BLaER1 treated with 17β-estradiol and CSF1 and Interleukin-3, amounts not matched to agents 10 nM and 100 nM (cell line): ENCODE measurements around the gene MBLAC1.

ENCODE experiments used
- H3K27ac ChIP-seq, 11 experiments: shearing (Covaris generic); formaldehyde crosslinking; 2 replicates each; pipeline ENCODE4 v1.8.1; 2022
- H3K27me3 ChIP-seq, 11 experiments: shearing (Covaris generic); formaldehyde crosslinking; 2 replicates each; pipeline ENCODE4 v1.8.1; 2022
- H3K36me3 ChIP-seq, 11 experiments: shearing (Covaris generic); formaldehyde crosslinking; 2 replicates each; pipeline ENCODE4 v1.8.1; 2022
- H3K4me1 ChIP-seq, 10 experiments: shearing (Covaris generic); formaldehyde crosslinking; 2 replicates each; pipeline ENCODE4 v1.8.1; 2022
- H3K4me2 ChIP-seq, 11 experiments: shearing (Covaris generic); formaldehyde crosslinking; 2 replicates each; pipeline ENCODE4 v1.8.1; 2022
- H3K4me3 ChIP-seq, 10 experiments: shearing (Covaris generic); formaldehyde crosslinking; 2 replicates each; pipeline ENCODE4 v1.8.1; 2022
- H3K9ac ChIP-seq, 11 experiments: shearing (Covaris generic); formaldehyde crosslinking; 2 replicates each; pipeline ENCODE4 v1.8.1; 2022
- H3K9me3 ChIP-seq, 11 experiments: shearing (Covaris generic); formaldehyde crosslinking; replicated peaks in 1 of 11; 2 replicates each; pipeline ENCODE4 v1.8.1; 2022
- H4K20me1 ChIP-seq, 11 experiments: shearing (Covaris generic); formaldehyde crosslinking; 2 replicates each; pipeline ENCODE4 v1.8.1; 2022
- Cebpa-rat ChIP-seq, 11 experiments: shearing (Covaris generic); IDR thresholded peaks; 2 replicates each; pipeline ENCODE4 v1.8.1; 2022

The MBLAC1 gene, protein sequence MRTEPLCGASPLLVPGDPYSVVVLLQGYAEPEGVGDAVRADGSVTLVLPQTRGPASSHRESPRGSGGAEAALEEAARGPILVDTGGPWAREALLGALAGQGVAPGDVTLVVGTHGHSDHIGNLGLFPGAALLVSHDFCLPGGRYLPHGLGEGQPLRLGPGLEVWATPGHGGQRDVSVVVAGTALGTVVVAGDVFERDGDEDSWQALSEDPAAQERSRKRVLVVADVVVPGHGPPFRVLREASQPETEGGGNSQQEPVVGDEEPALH

DNA sequence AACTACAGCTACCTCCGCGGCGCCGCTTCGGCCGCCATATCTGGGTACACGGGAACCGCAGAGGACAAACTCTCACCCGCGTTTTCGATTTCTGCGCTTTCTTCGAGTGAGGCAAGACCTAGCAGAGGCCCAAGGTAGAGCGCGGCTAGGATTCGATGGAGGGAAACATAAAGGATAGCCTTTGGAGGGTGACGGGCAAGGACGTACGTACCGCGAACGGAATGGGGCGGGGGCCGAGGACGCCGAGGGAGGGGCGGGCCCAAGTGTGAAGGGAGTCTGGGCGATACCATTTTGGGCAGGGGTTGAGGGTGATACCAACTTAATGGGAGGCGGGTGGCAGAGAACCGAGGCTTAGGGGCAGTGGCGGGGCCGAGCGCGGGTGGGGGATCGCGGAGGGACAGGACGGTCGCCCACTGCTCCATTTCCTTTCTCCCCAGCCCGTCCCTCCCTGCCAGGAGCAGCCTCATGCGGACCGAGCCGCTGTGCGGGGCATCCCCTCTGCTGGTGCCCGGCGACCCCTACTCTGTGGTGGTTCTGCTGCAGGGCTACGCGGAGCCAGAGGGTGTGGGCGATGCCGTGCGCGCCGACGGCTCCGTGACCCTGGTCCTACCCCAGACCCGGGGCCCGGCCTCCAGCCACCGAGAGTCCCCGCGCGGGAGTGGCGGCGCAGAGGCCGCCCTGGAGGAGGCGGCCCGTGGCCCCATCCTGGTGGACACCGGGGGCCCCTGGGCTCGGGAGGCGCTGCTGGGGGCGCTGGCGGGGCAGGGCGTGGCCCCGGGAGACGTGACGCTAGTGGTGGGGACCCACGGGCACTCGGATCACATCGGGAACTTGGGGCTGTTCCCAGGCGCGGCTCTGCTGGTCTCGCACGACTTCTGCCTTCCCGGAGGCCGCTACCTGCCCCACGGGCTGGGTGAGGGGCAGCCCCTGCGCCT lies at the start of gene MBLAC1:
TSS of gene MBLAC1 (plus strand) at position 37 of the 935 bp plus-strand sequence. CDS start at position 466, 429 bp downstream.
- Histone ChIP-seq H3K4me2 (peak within 1 kb of the TSS; percentile 89 to 100 (median 99)), H3K27me3 (peaks cover 4 to 26% (median 20%) of the 10 kb centered on the region in 11 experiments; a peak in 12 of 22 replicates), H3K9me3 (no peaks in the 10 kb centered on the region), H4K20me1 (no peaks in the 10 kb centered on the region), H3K4me3 (peak within 1 kb of the TSS; percentile 66 to 91 (median 80)), H3K36me3 (peaks cover 0 to 18% (median 6%) of the 10 kb centered on the region in 11 experiments; a peak in 10 of 22 replicates), H3K9ac (peak within 1 kb of the TSS; percentile 83 to 91 (median 86)), H3K27ac (peak within 1 kb of the TSS; percentile 77 to 94 (median 87)), H3K4me1 (peaks cover 43 to 61% (median 50%) of the 10 kb centered on the region in 10 experiments)
- no peak for TF ChIP-seq Cebpa-rat (IDR thresholded peaks at IDR 0.05)

DNA sequence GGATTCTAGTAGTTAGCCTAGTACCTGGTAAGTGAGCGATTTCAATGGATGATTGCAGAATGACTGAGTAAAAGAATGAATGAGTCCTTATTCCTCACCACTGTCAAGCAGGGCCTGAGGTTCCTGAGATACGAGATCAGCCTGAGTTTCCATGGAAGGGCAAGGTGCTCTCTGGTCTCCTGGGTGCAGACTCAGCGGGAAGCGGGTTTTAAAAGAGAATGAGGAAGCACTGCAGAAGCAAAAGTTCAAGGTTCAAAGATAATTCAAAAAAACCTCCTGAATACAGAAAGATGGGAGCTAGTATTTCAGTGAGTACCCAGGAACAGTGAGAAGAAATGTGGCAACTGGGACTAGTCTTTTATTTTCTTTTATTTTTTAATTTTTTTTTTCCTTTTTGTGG lies 49.6 kb upstream of the MBLAC1 start:
- Histone ChIP-seq H3K4me1 (peaks cover 17 to 23% (median 20%) of the 10 kb centered on the region in 10 experiments), H3K36me3 (peaks cover 75 to 84% (median 81%) of the 10 kb centered on the region in 11 experiments), H3K4me3 (no peak overlapping the region), H3K9me3 (peaks cover 49 to 70% (median 60%) of the 10 kb centered on the region in 11 experiments), H4K20me1 (peaks cover 7 to 54% (median 23%) of the 10 kb centered on the region in 11 experiments; a peak in 13 of 22 replicates), H3K4me2 (no peak overlapping the region), H3K9ac (no peak overlapping the region), H3K27me3 (peaks cover 0 to 2% (median 1%) of the 10 kb centered on the region in 11 experiments; a peak in 9 of 22 replicates), H3K27ac (no peak overlapping the region)
- TF ChIP-seq Cebpa-rat (IDR thresholded peaks at IDR 0.05): no peak

DNA sequence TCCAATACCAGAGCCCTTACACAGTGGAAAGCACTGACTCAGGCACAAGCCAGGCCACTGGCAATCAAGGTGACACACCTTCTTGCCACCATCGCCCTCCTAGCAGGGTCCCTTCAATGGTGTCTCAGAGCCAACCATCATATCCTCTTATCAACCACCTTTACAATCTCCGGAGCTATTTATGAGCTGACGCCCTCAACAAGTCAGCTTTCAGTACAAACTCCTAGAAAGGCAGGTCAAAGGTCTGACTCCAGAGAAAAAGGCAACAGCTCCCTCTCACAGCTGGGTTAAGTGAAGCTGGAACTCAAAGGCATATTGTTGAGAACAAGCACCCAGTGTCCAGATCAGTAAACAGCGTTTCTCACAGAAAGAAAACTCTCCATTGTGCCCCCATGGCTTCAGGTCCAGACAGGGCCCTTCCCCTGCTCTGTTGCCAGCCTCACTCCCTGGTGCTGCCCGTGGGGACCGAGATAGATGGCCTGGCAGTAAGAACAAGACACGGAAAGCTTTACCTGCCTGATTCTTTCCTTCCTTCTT lies 47.7 kb upstream of the MBLAC1 start:
- H3K27ac ChIP-seq: no peak overlapping the region
- H3K9ac ChIP-seq: peak overlapping the region in 7 of 11 experiments; percentile 95 to 100 (median 99); a peak in 9 of 22 replicates
- peak overlapping the region in 10 of 11 experiments; percentile 87 to 98 (median 90); a peak in 15 of 22 replicates for H3K4me2 ChIP-seq
- H4K20me1 ChIP-seq: peaks cover 7 to 54% (median 23%) of the 10 kb centered on the region in 11 experiments; a peak in 13 of 22 replicates
- TF ChIP-seq Cebpa-rat (IDR thresholded peaks at IDR 0.05): no peak
- peaks cover 0 to 18% (median 14%) of the 10 kb centered on the region in 11 experiments; a peak in 16 of 22 replicates for H3K27me3 ChIP-seq
- H3K9me3 ChIP-seq: peaks cover 30 to 51% (median 41%) of the 10 kb centered on the region in 11 experiments
- peaks cover 23 to 30% (median 27%) of the 10 kb centered on the region in 10 experiments for H3K4me1 ChIP-seq
- peak overlapping the region in 2 of 10 experiments; percentile 29 to 98; a peak in 1 of 20 replicates for H3K4me3 ChIP-seq
- H3K36me3 ChIP-seq: peaks cover 56 to 65% (median 62%) of the 10 kb centered on the region in 11 experiments

DNA sequence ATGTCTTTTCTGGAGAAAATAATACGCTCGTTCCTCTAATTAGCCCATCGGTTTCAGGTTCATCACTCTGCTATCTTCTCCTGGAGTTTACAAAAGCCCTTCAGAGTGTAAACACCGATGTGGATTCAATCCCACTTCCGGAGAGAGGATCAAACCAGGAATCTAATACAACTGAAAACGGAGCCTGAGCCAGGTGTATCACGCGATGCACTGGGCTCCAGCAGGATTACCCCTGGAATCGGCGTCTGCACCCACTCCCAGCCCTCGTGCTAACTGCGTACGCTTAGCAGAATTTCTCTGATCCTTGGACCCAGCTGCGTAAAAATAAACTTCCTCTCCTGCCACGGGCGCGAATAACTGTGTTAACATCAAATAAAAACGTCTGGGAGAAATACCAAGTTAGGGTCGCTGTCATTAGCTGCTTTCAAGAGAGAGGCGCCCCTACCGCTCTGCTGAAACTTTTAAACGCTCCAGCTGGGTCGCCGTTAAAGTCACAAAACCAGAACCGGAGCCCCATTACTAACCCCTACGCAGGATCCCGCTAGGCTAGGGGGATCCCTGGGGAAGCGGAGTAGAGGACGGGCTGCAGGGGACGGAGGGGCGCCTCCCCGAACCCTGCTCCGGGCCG lies 45.7 kb upstream of the MBLAC1 start:
- peak overlapping the region; percentile 87 to 100 (median 99) for H3K27ac ChIP-seq
- H3K9me3 ChIP-seq: peaks cover 11 to 32% (median 22%) of the 10 kb centered on the region in 11 experiments
- H3K9ac ChIP-seq: peak overlapping the region; percentile 95 to 100 (median 99)
- peaks cover 7 to 44% (median 23%) of the 10 kb centered on the region in 11 experiments; a peak in 12 of 22 replicates for H4K20me1 ChIP-seq
- H3K4me1 ChIP-seq: peaks cover 24 to 37% (median 30%) of the 10 kb centered on the region in 10 experiments
- peaks cover 0 to 18% (median 14%) of the 10 kb centered on the region in 11 experiments; a peak in 16 of 22 replicates for H3K27me3 ChIP-seq
- H3K4me3 ChIP-seq: peak overlapping the region; percentile 86 to 99 (median 98)
- peak overlapping the region; percentile 87 to 98 (median 91) for H3K4me2 ChIP-seq
- peaks cover 37 to 45% (median 43%) of the 10 kb centered on the region in 11 experiments for H3K36me3 ChIP-seq
- no peak for TF ChIP-seq Cebpa-rat (IDR thresholded peaks at IDR 0.05)

DNA sequence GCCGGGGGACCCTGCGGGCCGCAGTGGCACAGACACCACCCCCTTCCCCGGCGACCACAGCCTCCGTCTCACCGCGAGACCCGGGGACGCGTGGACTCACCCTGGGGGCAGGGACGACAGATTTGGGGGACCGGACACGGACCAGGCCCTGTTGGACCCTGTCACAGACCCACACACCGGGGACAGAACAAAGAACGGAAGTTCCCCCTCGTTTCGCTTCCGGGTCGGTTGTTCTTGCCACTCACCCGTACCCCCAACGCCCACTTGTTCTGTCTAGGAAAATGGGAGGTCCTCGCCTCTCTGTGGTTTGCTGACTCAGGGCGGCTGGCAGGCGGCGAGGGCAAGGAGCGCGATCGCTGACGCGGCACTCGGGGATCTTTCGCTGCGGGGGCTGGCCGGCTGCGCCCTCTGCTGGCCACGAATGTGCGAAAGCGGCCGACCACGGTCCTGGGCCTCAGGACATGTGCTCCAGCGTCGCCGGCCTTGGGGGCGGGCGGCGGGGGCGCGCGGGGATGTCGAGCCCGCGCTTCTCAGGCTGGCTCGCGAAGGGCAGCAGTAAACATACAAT lies 45.1 kb upstream of the MBLAC1 start, which contains the start of gene ZNF3:
TSS of gene ZNF3 (minus strand) at position 189 of the 568 bp plus-strand sequence. CDS start 4,366 bp downstream, outside the sequence.
- Histone ChIP-seq H3K9me3 (peaks cover 5 to 26% (median 16%) of the 10 kb centered on the region in 11 experiments; a peak in 20 of 22 replicates), H3K4me2 (peak within 1 kb of the TSS; percentile 87 to 98 (median 91)), H4K20me1 (peaks cover 7 to 40% (median 23%) of the 10 kb centered on the region in 11 experiments; a peak in 12 of 22 replicates), H3K36me3 (peaks cover 31 to 39% (median 37%) of the 10 kb centered on the region in 11 experiments), H3K4me3 (peak within 1 kb of the TSS; percentile 86 to 99 (median 98)), H3K27ac (peak within 1 kb of the TSS; percentile 87 to 100 (median 99)), H3K4me1 (peaks cover 24 to 41% (median 31%) of the 10 kb centered on the region in 10 experiments), H3K9ac (peak within 1 kb of the TSS; percentile 95 to 100 (median 99)), H3K27me3 (peaks cover 0 to 18% (median 14%) of the 10 kb centered on the region in 11 experiments; a peak in 16 of 22 replicates)
- no peak for TF ChIP-seq Cebpa-rat (IDR thresholded peaks at IDR 0.05)

DNA sequence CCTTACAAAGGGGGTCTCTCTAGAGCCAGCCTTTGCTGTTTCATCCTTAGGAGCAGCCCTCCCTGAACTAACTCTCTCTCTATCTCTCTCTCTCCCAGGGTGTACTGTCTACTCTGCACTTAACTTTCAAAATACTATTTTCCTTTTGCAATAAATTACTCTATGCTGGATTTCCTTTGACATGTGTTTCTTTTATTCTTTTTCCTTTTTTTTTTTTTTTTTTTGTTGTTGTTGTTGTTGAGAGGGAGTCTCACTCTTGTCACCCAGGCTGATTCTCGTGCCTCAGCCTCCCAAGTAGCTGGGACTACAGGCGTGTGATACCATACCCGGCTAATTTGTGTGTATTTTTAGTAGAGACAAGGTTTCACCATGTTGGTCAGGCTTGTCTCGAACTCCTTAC lies 43.8 kb upstream of the MBLAC1 start:
- Histone ChIP-seq H3K4me3 (0 out of 20 replicates have a peak overlapping the region, but pooled peaks of 1 of the 10 experiments have one; percentile 99), H3K36me3 (peaks cover 18 to 26% (median 23%) of the 10 kb centered on the region in 11 experiments), H4K20me1 (peaks cover 7 to 28% (median 23%) of the 10 kb centered on the region in 11 experiments; a peak in 12 of 22 replicates), H3K4me1 (peaks cover 26 to 43% (median 33%) of the 10 kb centered on the region in 10 experiments), H3K27ac (peak overlapping the region in 1 of 11 experiments; percentile 95; a peak in 2 of 22 replicates), H3K9ac (peak overlapping the region in 2 of 11 experiments; percentile 96; a peak in 1 of 22 replicates), H3K9me3 (peaks cover 0 to 12% (median 3%) of the 10 kb centered on the region in 11 experiments; a peak in 11 of 22 replicates), H3K4me2 (peak overlapping the region; percentile 44 to 82 (median 71); a peak in 18 of 22 replicates), H3K27me3 (peaks cover 0 to 18% (median 14%) of the 10 kb centered on the region in 11 experiments; a peak in 16 of 22 replicates)
- TF ChIP-seq Cebpa-rat (IDR thresholded peaks at IDR 0.05): no peak

DNA sequence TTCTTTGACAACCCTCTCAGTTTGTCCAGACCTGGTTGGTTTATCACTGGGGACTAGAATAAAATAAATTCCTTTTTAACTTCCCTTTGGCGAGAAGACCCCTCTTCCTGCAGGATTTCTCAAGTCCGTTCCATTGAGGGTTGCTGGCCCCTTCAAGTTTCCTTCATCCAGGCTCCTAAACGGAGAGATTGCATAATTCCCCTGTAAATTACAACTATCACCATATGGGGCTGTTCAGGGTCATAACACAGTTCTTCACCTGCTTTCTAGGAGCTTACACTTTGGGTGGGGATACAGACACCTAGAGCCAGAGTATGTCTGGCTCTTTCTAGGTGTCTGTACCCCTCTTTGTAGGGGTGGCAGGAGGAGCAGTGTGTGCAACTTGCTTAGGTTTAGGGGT lies 41.3 kb upstream of the MBLAC1 start:
- Histone ChIP-seq H3K4me2 (peak overlapping the region in 2 of 11 experiments; percentile 28 to 36; a peak in 4 of 22 replicates), H3K4me1 (peaks cover 31 to 46% (median 38%) of the 10 kb centered on the region in 10 experiments), H3K36me3 (peaks cover under 1 to 7% (median 5%) of the 10 kb centered on the region in 11 experiments; a peak in 21 of 22 replicates), H3K9me3 (no peaks in the 10 kb centered on the region), H3K27ac (no peak overlapping the region; a peak in 1 of 22 replicates), H3K4me3 (no peak overlapping the region), H3K27me3 (peaks cover 0 to 18% (median 14%) of the 10 kb centered on the region in 11 experiments; a peak in 16 of 22 replicates), H4K20me1 (peaks cover 0 to 3% (median 0%) of the 10 kb centered on the region in 11 experiments; a peak in 5 of 22 replicates), H3K9ac (no peak overlapping the region)
- peak in 2 of 11 experiments; percentile 9 to 15; a peak in 1 of 22 replicates for TF ChIP-seq Cebpa-rat (IDR thresholded peaks at IDR 0.05)
